ENCODE results near the gene CACNA1C.
A peak's percentile ranks its signal among the peaks of the same experiment; 100 is the strongest.

CACNA1C gene

DNA sequence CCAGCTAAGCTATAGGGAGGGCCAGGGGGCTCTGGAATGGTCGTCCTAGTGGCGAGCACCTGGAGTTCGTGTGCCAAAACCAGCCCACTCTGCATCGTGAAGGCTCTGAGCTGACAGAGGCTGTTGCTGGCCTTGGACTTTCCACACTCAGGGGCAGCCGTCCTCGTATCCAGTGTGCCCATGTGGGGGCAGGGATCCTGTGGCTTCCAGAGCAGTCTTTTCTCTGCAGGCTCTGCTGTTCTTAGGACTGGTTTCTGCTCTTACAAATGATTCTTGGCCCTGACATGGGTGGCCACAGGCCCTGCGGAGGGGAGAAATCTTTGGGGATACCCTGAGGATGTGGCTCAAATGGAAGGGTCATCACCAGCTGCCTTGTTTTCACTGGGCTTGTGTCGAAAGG is 564.6 kb downstream of the CACNA1C start:
- no peak for DNase-seq

DNA sequence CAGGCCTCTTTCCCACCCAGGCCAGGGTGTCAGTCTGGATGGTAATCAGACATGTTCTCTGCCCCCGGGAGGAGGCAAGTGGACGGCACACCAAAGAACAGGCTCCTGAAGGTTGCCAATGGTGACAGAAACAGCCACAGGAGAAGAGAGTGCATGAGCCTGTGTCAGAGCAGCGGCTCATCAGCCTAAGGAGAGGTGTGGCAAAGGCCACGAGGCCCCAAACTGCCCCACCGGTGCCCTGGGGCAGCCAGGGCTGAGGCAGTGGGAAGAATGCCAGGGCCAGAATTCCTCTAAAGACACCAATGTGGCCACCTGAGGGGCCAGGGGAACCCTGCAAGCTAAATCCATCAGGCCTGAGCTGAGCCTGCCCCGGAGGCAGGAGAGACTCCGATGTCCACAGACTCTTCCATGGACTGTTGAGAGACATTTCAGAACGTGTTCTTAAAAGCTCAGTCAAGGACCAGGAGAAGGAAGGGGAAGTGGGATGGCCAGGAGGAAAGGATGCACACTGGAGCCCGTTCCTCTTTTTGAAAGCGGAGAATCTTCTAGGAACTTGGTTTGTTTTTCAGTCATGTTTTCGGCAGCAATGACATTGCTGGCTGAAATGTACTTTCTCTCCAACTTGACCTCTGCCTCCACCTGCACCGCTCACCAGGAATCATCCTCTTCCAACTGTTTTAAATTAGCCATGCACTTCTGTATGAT is 565.7 kb downstream of the CACNA1C start:
- no peak for DNase-seq

DNA sequence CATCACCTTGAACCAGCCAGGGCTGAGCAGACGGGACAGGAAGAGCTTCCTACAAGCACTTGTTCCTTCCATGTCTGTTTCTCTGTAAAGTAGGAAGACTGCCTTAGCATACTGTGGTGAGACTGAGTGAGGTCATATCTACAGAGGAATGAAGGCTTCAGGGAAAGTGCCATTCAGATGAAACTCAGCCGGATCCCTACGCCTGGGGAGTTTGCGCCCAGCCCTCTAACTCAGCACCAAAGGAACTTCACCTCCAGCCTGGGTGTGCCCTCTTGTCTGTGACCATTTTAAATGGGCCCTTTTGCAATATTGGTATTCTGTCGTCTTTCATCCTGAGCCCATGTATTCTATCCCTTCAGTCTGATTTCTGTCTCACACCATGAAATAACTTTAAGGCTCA is 566.3 kb downstream of the CACNA1C start:
- DNase-seq: no peak

DNA sequence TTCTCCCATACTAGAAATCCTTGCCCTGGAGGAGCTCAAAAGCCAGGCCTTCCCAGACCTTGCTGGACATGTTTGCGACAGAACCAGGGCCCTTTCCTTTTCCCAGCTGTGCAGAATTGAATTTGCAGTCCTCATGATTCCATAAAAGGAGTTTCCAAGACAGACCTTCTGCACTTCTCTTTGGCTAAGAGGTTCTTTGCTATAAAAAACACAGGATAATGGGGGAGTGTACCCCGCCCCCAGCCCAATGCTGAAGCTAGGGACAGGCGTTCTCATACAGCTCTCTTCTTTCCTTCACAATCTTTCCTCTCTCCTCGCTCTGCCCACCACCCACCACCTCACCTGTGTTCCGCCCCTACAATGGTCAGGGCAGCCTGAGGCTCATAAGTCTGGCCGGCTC is 569.7 kb downstream of the CACNA1C start:
- no peak for DNase-seq

DNA sequence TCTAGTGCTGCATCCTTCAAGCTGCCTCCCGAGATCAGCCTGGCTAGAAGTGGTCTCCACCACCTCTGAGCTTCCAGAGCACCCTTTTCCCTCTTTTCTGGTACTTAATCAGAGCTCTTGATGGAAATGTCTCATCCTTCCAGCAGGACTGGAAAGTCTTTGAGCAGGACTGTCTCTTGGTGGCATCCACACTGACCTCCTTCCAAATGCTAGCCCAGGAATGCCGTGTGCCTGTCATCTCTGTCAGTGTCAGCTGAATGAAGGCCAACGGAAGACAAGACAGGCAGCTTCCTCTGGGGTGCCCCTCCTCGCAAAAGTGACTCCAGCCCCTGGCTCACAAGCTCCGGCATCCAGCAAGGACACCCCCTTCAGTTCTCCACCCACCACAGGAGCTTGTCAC is 570.7 kb downstream of the CACNA1C start:
- no peak for DNase-seq

DNA sequence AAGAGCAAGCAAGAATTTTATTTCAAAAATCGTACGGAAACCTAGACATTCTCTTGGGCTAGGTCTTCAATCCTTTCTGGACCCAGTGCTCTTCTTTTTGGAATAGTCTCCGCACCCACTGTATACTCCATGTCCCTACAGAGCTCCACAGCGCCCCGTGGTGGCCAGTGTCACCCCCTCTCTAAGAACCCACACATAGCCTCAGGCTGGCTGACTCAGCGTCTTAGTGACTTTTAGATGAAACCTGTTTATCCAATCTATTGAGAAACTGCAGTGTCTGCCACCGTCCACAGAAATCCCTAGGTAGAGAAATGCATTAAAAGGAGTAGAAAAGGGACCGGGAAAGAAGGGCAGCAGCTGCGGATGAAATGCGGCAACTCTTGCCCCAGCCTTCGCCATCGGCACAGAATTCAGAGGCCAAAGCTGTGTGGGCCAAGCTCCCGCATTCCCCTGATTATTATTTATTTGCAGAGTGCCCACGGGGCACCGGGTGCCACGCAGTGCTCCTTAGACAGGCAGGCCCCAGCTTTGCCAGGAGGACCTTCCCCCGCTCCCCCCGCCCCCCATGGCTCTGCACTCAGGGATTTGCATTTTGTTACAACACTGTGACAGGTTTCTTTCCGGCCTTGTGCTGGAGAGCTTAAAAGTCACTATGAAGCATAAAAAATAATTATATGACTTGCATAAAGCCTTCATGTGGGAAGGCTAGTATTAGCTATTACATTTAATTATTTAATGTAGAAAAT is 571.9 kb downstream of the CACNA1C start:
- DNase-seq: no peak

DNA sequence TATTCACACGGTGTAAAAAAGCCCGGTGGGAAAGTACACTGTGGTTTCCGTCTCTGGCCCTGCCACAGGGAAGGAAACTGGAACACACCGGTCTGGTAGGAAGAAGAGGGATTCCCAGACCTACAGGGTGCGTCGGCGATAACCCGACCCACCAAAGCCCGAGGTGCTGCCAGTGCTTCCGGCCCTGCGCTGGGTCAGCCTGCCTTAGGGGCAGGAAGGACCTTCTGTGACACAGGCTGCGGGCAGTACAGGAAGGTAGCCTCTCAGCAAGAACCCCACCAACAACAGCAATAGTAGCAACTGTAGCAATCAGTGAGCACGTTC is 572.5 kb downstream of the CACNA1C start:
- no peak for DNase-seq

DNA sequence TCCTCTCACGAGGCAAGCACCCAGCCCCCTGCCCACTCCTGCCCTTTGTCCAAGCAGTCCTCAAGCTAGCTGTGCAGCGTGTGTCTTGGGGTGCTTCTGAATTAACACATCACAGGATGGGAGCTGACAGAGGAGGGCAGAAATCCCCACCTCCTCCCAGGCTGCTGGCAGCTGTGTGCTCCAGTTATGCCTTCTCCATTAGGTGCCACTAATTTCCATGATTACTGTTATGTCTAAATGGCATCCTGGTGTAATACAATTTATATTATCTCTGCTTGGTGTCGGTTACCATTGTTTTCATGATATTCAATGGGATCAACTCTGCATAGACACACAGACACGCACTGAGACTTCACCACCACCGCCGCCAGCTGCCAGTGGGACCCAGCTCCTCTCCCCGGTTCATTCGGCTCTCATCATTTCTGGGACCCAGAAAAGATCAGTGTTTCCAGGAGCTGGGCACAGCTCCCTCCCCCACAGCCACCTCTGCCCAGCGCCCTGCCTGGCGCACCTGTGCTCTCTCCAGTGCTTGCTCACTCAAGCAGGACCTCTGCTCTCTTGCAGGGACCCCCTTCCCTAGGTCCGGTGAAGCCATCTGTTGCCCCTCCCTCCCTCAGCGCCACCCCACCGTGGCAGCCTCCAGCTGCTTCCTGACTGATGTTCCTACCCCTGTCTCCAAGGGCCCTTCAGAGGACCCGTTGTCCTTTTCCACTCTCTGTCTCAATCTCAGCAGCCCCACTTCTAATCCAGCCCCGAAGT is 574.5 kb downstream of the CACNA1C start:
- peak; percentile 27 for DNase-seq

DNA sequence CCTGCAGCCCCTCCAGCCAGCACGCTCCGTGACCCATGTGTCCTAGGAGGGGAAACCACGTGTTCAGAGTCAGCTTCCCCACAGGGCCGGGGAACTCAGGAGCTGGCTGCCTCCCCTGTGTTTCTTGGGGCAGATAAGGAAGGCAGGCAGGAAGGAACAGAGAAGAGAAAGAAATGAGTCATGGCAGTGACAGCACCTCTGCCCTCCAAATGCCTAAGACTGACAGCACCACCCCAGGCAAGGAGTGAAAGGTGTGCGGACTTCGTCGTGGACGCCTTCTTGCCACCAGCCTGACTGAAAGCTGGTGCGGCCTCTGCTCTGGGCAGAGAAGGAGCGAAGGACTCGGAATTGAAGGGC is 575.0 kb downstream of the CACNA1C start:
- DNase-seq: no peak

DNA sequence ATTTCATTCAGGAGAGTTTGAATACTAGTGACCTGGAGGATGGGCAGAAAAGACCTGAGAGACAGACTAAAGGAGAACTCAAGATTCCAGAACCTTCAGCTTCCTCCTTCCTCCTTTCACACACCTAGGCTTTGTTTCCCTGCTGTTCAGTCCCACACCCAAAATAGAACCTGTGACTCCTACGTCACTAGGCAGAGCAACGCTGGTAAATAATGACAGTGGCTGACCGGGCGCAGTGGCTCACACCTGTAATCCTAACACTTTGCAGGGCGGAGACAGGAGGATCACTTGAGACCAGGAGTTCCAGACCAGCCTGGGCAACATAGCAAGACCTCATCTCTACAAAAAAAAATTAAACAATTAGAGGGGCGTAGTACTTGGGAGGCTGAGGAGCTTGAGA is 575.6 kb downstream of the CACNA1C start:
- DNase-seq: no peak

DNA sequence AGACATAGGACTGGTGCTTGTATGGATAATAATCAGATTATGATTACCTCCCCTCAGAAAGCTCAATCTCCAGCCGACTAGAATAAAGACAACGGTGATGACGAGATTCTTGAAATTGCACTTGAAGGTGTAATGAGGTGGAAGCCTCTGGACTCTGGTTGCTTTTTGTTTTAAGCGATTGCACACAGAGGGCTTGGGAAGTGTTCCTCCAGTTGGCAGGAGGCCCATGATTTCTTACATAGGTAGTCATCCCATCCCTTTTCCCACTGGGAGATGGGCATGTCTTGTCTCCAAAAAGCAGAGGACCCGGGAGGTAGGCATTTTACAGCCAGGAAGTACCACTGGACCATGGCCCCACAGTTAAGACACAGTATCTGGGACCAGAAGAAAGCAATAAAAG is 576.3 kb downstream of the CACNA1C start:
- no peak for DNase-seq

DNA sequence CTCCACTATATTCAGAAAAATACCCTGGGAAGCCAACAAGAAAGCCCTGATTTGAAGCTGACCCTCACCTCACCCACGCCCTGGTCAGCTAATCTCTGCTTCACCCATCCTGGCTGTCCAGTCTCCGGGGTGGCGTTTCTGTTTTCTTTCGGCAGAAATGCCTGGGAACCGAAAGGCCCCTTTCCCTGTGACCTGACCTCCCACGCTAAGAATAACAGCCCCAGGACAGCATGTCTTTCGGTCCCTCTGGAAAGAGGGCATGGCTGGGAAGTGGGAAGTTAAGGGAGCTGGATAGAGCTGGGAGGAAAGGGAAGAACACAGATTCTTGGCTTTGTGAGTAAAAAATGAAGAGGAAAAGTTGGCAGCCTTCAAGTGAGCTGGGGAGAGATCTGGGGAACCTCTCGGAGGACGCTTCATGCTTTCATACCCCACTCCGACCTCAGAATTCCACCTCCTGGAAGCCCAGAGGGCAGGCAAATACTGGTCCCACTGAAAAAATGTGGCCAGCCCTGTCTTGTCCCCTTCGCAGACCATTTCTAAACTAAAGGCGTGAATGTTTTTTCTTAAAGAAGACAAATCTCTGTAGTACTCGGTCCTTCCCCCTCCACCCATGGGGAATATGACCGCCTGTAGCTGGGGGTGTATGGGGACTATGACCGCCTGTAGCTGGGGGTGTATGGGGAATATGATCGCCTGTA is 579.0 kb downstream of the CACNA1C start:
- no peak for DNase-seq

DNA sequence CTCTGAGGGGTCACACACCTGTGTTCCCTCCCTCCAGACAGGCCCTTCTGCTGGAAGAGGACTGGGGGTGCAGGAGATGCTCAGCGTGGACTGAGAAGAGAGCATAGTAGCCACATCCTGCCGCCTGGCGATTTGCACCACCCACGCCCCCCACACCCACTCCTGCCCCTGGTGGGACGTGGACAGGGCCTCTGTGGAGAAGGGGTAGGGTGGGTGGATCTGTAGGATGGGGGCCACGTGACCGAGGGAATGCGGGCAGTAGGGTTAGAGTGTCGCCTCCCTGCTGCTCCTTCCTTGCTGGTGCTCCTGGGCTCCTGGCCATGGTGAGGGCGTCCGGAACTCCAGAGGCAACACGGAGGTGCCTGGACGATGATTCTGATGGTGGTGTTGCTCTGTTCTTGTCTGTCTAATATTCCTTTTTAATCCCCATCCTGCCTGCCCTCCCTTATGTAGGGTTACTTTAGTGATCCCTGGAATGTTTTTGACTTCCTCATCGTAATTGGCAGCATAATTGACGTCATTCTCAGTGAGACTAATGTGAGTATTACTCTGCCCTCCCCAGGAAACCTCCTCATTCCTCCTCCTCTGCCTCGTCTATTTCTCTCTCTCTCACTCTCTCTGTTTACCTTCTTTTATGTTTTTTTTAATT is 580.5 kb downstream of the CACNA1C start:
- DNase-seq: no peak

DNA sequence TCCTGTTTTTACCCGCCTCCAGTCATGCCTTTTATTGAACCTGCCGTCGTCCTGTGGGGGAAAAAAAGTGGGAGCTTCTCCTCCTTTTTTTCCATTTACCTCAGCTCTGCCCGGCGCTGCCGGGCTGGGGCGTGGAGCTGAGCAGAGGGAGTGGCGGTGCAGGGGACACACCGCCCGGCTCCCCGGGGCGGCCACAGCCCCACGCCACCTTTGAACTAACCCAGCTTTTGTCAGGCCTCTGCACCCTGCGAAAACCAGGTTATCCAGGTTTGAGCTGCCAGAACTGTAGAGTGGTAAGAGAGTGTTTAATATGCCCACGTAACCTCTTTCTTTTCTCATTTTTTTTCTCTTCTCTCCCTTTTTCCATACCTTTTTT is 581.0 kb downstream of the CACNA1C start:
- no peak for DNase-seq

DNA sequence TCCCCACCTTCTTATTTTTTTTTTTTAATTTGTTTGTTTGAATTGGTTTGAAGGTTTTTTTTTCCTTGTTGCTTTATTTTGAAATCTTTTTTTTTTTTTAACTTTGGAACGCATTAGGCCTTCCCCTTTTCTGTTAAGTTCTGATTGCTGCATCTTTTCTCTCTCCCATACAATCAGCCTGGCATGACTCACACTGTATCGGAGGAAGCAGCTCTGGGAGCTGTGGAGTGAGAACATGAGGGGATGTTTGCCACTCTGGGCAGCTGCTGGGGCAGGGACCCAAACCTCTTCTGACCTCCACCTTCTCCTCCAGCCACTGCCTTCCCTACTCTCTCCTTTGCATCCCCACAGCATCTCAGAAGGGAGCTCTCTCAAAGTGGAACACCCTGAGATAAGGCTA is 581.7 kb downstream of the CACNA1C start:
- DNase-seq: no peak

DNA sequence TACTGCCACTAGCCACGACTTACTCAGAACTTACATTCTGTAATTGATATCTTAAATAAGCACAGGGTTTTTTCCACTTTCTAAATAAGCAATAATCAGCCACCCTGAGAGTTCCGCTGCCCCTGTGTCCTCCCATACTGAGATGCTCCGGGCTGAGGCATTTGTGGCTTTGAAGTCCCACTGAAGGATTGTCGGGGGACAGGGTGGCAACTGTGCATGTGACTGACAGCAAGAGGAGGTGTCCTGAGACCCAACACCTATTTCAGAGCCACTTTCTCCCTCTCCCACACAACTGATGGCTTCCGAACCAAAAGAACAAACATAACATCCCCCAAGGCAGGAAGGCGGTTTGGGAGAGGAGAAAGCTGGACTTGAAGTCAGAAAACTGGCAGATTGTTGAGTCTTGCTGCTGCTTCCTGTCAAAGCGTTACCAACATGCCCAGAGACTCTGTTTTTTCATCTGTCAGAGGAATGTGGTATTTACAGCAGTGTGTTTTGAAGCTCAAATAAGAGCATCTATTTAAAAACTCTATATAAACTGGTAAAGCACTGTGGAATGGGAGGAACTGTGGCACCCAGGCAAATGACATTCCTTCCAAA is 584.1 kb downstream of the CACNA1C start:
- DNase-seq: no peak

DNA sequence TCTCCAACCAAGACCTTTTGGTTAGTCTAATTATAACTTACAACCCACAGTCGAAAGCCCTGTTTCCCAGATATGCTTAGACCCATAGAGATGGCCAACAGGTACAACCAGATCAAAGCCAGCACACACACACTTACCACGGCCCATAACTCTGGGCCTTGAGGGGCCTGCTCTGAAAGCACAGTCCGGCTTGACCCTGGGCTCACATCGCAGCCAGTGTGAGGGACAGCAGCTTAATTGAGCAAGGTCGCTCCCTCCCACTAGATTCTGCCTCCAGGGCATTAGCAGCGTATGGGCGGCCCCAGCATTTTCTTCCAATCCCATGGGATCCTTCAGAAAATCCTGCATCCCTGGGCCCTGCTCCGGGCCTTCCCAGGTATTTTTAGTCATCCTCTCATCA is 584.6 kb downstream of the CACNA1C start:
- DNase-seq: no peak

DNA sequence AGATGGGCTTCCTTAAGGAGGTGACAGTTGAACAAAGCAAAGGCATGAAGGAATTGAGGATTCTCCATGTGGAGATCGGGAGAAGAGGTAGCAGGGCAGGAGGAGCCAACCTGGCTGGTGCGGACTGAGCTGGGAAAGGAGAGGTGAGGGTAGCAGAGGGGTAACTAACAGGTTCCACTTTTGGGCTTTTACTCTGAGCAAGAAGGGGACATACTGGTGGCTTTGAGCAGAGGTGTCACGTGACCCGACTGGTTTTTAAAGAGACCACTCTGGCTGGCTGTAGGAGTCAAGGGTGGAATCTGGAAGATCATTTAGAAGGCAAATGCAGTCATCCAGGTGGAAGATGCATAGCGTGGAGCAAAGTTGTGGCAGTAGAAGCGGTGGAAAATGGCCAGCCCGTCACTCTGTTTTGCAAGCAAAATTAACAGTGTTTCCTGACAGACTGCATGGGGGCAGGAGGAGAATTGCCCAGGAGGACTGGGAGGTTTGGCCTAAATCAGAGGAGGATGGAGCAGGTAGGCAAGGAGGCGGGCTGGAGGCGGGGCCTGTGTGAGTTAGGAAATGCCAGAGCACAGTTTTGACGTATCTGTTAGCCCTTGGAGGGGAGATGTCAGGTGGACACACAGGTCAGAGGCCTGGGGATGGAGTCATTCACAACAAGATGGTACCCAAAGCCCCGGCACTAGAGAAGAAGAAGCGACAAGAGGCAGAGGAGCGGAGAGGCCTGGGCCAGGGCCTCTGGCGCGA is 585.7 kb downstream of the CACNA1C start:
- no peak for DNase-seq

DNA sequence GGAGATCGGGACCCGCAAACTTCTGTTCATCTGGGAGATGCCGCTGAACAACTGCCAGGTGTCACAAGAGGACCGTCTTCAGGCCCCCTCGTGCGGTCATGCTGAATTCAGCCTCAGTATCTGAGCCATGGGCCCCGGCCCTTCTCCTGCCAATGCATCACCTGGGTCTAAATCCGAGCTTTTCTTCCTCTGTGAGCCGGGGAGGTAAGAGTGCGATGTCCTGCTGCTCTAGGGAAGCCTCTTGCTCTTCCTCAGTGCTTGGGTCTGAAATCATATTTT is 586.2 kb downstream of the CACNA1C start:
- DNase-seq: no peak

DNA sequence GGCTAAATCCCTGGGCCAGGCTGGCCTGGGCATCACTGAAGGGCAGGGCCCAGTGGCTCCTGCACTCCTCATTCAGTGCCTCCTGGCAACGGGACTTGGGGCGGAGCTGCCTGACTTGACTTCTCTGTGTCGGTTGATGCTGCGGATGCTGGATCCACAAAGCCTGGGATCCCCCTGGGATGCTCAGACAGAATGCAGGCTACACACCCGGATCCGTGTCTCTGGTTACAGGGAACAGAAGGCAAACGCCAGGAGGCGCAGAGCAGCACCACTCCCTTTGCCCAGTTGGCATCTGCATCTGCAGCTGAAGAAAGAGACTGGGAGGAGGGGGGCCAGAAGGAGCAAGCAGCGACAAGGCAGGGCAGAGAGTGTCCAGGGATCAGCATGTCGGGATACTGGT is 587.5 kb downstream of the CACNA1C start:
- DNase-seq: no peak

DNA sequence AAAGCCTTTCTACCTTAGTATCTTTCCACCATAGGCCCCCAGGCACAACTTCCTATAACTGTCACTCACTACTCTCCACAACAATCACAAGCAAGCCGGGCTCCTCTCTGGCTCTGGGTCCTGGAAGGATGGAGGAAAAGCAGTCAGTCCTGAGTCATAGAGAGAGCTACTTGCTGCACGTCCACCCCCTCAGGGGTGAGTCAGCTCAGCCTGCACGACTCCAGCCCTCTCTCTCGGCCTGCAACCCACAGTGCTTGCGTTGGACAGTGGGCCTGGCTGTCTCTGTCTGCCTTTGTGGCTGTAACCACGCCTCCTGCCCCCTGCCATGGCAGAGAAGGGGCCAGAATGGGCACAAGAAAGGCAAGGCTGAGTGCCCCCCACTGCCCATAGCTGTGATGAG is 587.9 kb downstream of the CACNA1C start:
- no peak for DNase-seq

DNA sequence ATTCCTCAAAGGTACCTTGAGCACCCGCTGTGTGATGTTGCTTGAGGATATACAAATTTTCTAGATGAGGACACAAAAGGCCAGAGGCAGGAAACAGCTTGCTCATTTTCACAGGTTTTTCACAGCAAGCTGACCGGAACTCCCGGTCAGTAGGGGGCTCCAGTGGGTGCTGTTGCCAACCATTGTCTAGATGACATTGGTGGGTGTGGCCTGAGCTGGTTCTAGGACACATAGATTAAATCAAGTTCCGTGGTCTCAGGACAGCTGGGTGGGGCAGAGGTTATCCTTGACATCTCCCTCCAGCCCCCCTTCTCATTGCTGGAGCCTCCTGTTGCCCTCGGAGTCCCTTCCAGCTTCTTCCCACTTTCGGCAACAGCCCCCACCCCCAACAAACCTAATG is 588.4 kb downstream of the CACNA1C start:
- no peak for DNase-seq

Measured in NCI-H1092 (cell line).